DND-41 (cell line): Measurements from ENCODE around the gene TMEM185B.

Source experiments
- ATAC-seq: fragments of 200-7000 bp; cut with Tn5 transposase; 3 replicates; pipeline ENCODE4 v1.9.1; 2021; ENCODE audit warnings: low read depth; ENCODE audit not compliant: insufficient read depth
- DNase-seq: peaks from one replicate; pipeline ENCODE4 v3.0.0-alpha.2; 2020
- H2AFZ ChIP-seq: 2 replicates; pipeline ENCODE4 v1.6.0; 2012; ENCODE audit warnings: low read depth, low read length
- H3K27ac ChIP-seq: 2 replicates; pipeline ENCODE4 v1.5.1; 2012; ENCODE audit warnings: low read length, inconsistent platforms
- H3K27me3 ChIP-seq: fragments of 200-600 bp; sonication (generic); 2 replicates; pipeline ENCODE4 v1.6.0; 2012; ENCODE audit warnings: low read length, mild to moderate bottlenecking, inconsistent platforms; ENCODE audit not compliant: insufficient read depth, poor library complexity
- H3K36me3 ChIP-seq: 2 replicates; pipeline ENCODE4 v1.5.1; 2012; ENCODE audit warnings: low read length, inconsistent platforms; ENCODE audit not compliant: insufficient read depth
- H3K4me1 ChIP-seq: 2 replicates; pipeline ENCODE4 v1.5.1; 2012; ENCODE audit warnings: mild to moderate bottlenecking, low read length; ENCODE audit not compliant: insufficient read depth
- H3K4me2 ChIP-seq: 2 replicates; pipeline ENCODE4 v1.6.0; 2012; ENCODE audit warnings: mild to moderate bottlenecking, moderate library complexity, low read length, inconsistent platforms; ENCODE audit not compliant: insufficient read depth
- H3K4me3 ChIP-seq, 2 experiments: fragments of 200-600 bp in 1 of 2; shearing (Covaris generic) in 1 of 2; 2 replicates each; pipeline ENCODE4 v1.5.1; 2012 to 2016; ENCODE audit warnings: inconsistent platforms in 2 of 2, low read length in 2 of 2, mild to moderate bottlenecking in 2 of 2, low read depth in 1 of 2, moderate library complexity in 1 of 2
- H3K79me2 ChIP-seq: 2 replicates; pipeline ENCODE4 v1.6.0; 2012; ENCODE audit warnings: low read length, inconsistent platforms; ENCODE audit not compliant: insufficient read depth
- H3K9ac ChIP-seq: 2 replicates; pipeline ENCODE4 v1.6.0; 2012; ENCODE audit warnings: low read depth, mild to moderate bottlenecking, inconsistent platforms, low read length, moderate library complexity
- H3K9me3 ChIP-seq: 2 replicates; pipeline ENCODE4 v1.5.1; 2012; ENCODE audit warnings: low read length, moderate library complexity, mild to moderate bottlenecking, inconsistent platforms; ENCODE audit not compliant: insufficient read depth, severe bottlenecking
- H4K20me1 ChIP-seq: 2 replicates; pipeline ENCODE4 v1.6.0; 2012; ENCODE audit warnings: low read length; ENCODE audit not compliant: insufficient read depth
- CTCF ChIP-seq: IDR thresholded peaks from 2 replicates; pipeline ENCODE4 v1.5.1; 2012; ENCODE audit warnings: borderline replicate concordance, low read length, moderate library complexity, mild to moderate bottlenecking; ENCODE audit not compliant: poor library complexity, severe bottlenecking; ENCODE audit errors: extremely low read depth
- EZH2 ChIP-seq: IDR thresholded peaks from 3 replicates; pipeline ENCODE4 v1.6.1; 2012; ENCODE audit warnings: borderline replicate concordance, low read depth, mild to moderate bottlenecking, moderate library complexity, low read length, inconsistent platforms; ENCODE audit not compliant: severe bottlenecking

The TMEM185B gene

GRCh38 chr2:120177001-120177621 is 46.1 kb downstream of the TMEM185B start:
- Histone ChIP-seq H3K4me3 (peak overlapping the region; percentile 15 to 62; a peak in 3 of 4 replicates), H3K9ac (peak overlapping the region; percentile 52)

GRCh38 chr2:120176526-120176925 is 46.7 kb downstream of the TMEM185B start:
- Histone ChIP-seq H3K79me2 (no peaks in the 10 kb centered on the region), H3K9me3 (no peaks in the 10 kb centered on the region), H4K20me1 (no peaks in the 10 kb centered on the region), H3K4me3 (peak overlapping the region in 1 of 2 experiments; percentile 62; a peak in 2 of 4 replicates), H3K27ac (peak overlapping the region; percentile 81), H3K4me2 (peak overlapping the region; percentile 76), H3K36me3 (peaks cover 17% of the 10 kb centered on the region; the same call in 1 of the 2 replicates), H3K4me1 (peaks cover 26% of the 10 kb centered on the region), H2AFZ (peak overlapping the region; percentile 75), H3K9ac (peak overlapping the region; percentile 52), H3K27me3 (no peaks in the 10 kb centered on the region)
- ATAC-seq (no peak), DNase-seq (no peak)
- TF ChIP-seq EZH2, result no peak
- TF ChIP-seq CTCF, result no peak

More at GRCh38 chr2:120177001-120177621, 46.1 kb downstream of the TMEM185B start:
- H3K27ac ChIP-seq, result peak overlapping the region; percentile 81
- peak overlapping the region; percentile 76 for H3K4me2 ChIP-seq
- H2AFZ ChIP-seq, result peak overlapping the region; percentile 75
- H3K9me3 ChIP-seq, result no peaks in the 10 kb centered on the region
- TF ChIP-seq CTCF (peak; percentile 74), EZH2 (no peak)
- H3K36me3 ChIP-seq, result peaks cover 17% of the 10 kb centered on the region; the same call in 1 of the 2 replicates
- no peaks in the 10 kb centered on the region for H3K79me2 ChIP-seq
- no peaks in the 10 kb centered on the region for H4K20me1 ChIP-seq
- H3K27me3 ChIP-seq, result no peaks in the 10 kb centered on the region
- ATAC-seq (peak; percentile 97), DNase-seq (peak; percentile 85)
- H3K4me1 ChIP-seq, result peaks cover 26% of the 10 kb centered on the region

- Histone ChIP-seq H3K4me3 (no peak overlapping the region), H3K4me2 (no peak overlapping the region), H2AFZ (no peak overlapping the region)
These were observed 48.1 kb downstream of the TMEM185B start for GRCh38 chr2:120174963-120175581.

More at GRCh38 chr2:120174963-120175581, 48.1 kb downstream of the TMEM185B start:
- H3K36me3 ChIP-seq, result peaks cover 17% of the 10 kb centered on the region; the same call in 1 of the 2 replicates
- no peaks in the 10 kb centered on the region for H3K9me3 ChIP-seq
- no peaks in the 10 kb centered on the region for H3K79me2 ChIP-seq
- no peak overlapping the region; the same call in 1 of the 2 replicates for H3K27ac ChIP-seq
- no peaks in the 10 kb centered on the region for H4K20me1 ChIP-seq
- H3K4me1 ChIP-seq, result peaks cover 26% of the 10 kb centered on the region
- peak; percentile 38 for DNase-seq
- H3K27me3 ChIP-seq, result no peaks in the 10 kb centered on the region
- no peak for ATAC-seq
- H3K9ac ChIP-seq, result no peak overlapping the region
- peak; percentile 77 for TF ChIP-seq CTCF
- no peak for TF ChIP-seq EZH2
